Neural cell (in vitro differentiated cells): Measurements from ENCODE around the gene PLBD1.

ENCODE experiments used
- CTCF ChIP-seq: fragments of 450-650 bp; IDR thresholded peaks from 2 replicates; pipeline ENCODE4 v1.5.1; 2014; ENCODE audit warnings: antibody characterized with exemption, mild to moderate bottlenecking, moderate library complexity; ENCODE audit not compliant: poor library complexity, severe bottlenecking
- EZH2 ChIP-seq: fragments of 200-600, 300-800 bp; shearing (Covaris generic), sonication (generic); IDR thresholded peaks from 2 replicates; pipeline ENCODE4 v1.6.1; 2014; ENCODE audit warnings: antibody characterized with exemption, low read length, borderline replicate concordance, mild to moderate bottlenecking; ENCODE audit not compliant: insufficient read depth, poor library complexity, severe bottlenecking
- MXI1 ChIP-seq: fragments of 450-650 bp; conservative IDR thresholded peaks from 2 replicates; pipeline ENCODE4 v1.6.1; 2014; ENCODE audit warnings: antibody characterized with exemption, mild to moderate bottlenecking; ENCODE audit not compliant: poor library complexity, severe bottlenecking
- POLR2AphosphoS5 ChIP-seq: IDR thresholded peaks from 2 replicates; pipeline ENCODE4 v1.6.1; 2012
- SMC3 ChIP-seq: fragments of 450-650 bp; conservative IDR thresholded peaks from 2 replicates; pipeline ENCODE4 v1.6.1; 2014; ENCODE audit warnings: antibody characterized with exemption, mild to moderate bottlenecking, moderate library complexity; ENCODE audit not compliant: poor library complexity
- TAF1 ChIP-seq: IDR thresholded peaks from 2 replicates; pipeline ENCODE4 v1.6.1; 2012; ENCODE audit warnings: low read depth

GRCh38 chr12:14614704-14615121 lies 47.0 kb upstream of the PLBD1 start:
- no peak for TF ChIP-seq SMC3
- no peak for TF ChIP-seq CTCF
- no peak for TF ChIP-seq POLR2AphosphoS5
- TF ChIP-seq EZH2: no peak
- TF ChIP-seq TAF1: no peak
- TF ChIP-seq MXI1: no peak
